Tibial nerve (tissue), 3 donors: ENCODE data around the gene RANGRF.

ENCODE experiments used
- POLR2A ChIP-seq, 2 donors: fragments of 450-650 bp; IDR thresholded peaks; one replicate each; pipeline ENCODE4 v1.6.1; 2017; ENCODE audit warnings: antibody characterized with exemption in 2 of 2, mild to moderate bottlenecking in 2 of 2, moderate library complexity in 2 of 2
- TF ChIP-seq, protein P1 (sequence below), 5 experiments: fragments of 200-600 bp in 3 of 5; fragments of 450-650 bp in 2 of 5; sonication (generic) in 3 of 5; IDR thresholded peaks; one replicate each; pipeline ENCODE4 v1.5.1; 2016 to 2019; ENCODE audit warnings: antibody characterized with exemption in 5 of 5, mild to moderate bottlenecking in 3 of 5, moderate library complexity in 2 of 5

DNA sequence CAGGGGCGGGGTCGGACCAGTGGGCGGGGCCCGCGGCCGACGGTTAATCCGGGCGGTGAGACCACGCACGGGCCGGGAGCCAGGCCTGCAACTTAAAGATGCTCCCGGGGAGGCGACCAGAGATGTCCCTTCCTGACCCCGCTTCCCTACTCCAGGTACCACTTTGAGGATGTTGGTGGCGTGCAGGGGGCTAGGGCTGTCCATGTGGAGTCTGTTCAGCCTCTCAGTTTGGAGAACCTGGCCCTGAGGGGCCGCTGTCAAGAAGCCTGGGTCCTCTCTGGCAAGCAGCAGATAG, 580 bp downstream of the RANGRF start:
- TF ChIP-seq, protein P1, sequence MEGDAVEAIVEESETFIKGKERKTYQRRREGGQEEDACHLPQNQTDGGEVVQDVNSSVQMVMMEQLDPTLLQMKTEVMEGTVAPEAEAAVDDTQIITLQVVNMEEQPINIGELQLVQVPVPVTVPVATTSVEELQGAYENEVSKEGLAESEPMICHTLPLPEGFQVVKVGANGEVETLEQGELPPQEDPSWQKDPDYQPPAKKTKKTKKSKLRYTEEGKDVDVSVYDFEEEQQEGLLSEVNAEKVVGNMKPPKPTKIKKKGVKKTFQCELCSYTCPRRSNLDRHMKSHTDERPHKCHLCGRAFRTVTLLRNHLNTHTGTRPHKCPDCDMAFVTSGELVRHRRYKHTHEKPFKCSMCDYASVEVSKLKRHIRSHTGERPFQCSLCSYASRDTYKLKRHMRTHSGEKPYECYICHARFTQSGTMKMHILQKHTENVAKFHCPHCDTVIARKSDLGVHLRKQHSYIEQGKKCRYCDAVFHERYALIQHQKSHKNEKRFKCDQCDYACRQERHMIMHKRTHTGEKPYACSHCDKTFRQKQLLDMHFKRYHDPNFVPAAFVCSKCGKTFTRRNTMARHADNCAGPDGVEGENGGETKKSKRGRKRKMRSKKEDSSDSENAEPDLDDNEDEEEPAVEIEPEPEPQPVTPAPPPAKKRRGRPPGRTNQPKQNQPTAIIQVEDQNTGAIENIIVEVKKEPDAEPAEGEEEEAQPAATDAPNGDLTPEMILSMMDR (IDR thresholded peaks at IDR 0.05), result no peak
- no peak for TF ChIP-seq POLR2A (IDR thresholded peaks at IDR 0.05)
